ENCODE results near the gene TRERF1.

GRCh38 chr6:42443312-42444060 lies 8.2 kb downstream of the TRERF1 start:
- TF ChIP-seq POLR2A (IDR thresholded peaks at IDR 0.05) (no peak), CTCF (IDR thresholded peaks at IDR 0.05) (no peak)

All from testis (tissue), 2 donors.